ENCODE data around the gene FOXC2. TPM values are rescaled to one million over a fixed set of nuclear protein-coding genes. Genes with fewer than 3 reads are reported as not detected.
"Not testable (repeated sequence)": the region's sequence is repeated elsewhere in the genome, so short reads cannot be mapped to it uniquely, and the experiment has no call there.

Gene FOXC2
- total RNA-seq, 2 donors from 2014 or later = 54.5 to 60.7 TPM

GRCh38 chr16:86584726-86585721, 18.4 kb downstream of the FOXC2 start:
- no peak for TF ChIP-seq CTCF (IDR thresholded peaks at IDR 0.05)
- ATAC-seq (ENCODE audit: insufficient number of reproducible peaks, low FRiP score, low read depth) = peak; percentile 64
- Histone ChIP-seq H3K4me3 (no peak overlapping the region), H3K4me1 (ENCODE audit: control insufficient read depth in 1 of 2, low read depth in 2 of 2) (peaks cover 44 to 96% of the 10 kb centered on the region in 2 donors), H3K27ac (peak overlapping the region; percentile 91 to 97), H3K36me3 (no peaks in the 10 kb centered on the region), H3K9me3 (no peaks in the 10 kb centered on the region), H3K27me3 (replicated peaks; ENCODE audit: insufficient read depth) (no peaks in the 10 kb centered on the region)
- no peak for DNase-seq (ENCODE audit: low spot score)

GRCh38 chr16:86585821-86586611, 19.4 kb downstream of the FOXC2 start:
- H3K36me3 ChIP-seq = no peaks in the 10 kb centered on the region

GRCh38 chr16:86587487-86587886, 20.9 kb downstream of the FOXC2 start:
- Histone ChIP-seq H3K27me3 (replicated peaks; ENCODE audit: insufficient read depth) (no peaks in the 10 kb centered on the region), H3K9me3 (no peaks in the 10 kb centered on the region), H3K27ac (peak overlapping the region; percentile 91 to 97), H3K36me3 (no peaks in the 10 kb centered on the region), H3K4me1 (ENCODE audit: control insufficient read depth in 1 of 2, low read depth in 2 of 2) (peaks cover 48 to 96% of the 10 kb centered on the region in 2 donors), H3K4me3 (no peak overlapping the region)
- ATAC-seq (ENCODE audit: insufficient number of reproducible peaks, low FRiP score, low read depth) (no peak), DNase-seq (ENCODE audit: low spot score) (no peak)
- no peak for TF ChIP-seq CTCF (IDR thresholded peaks at IDR 0.05)

More at GRCh38 chr16:86585821-86586611, 19.4 kb downstream of the FOXC2 start:
- Histone ChIP-seq H3K4me1 (ENCODE audit: control insufficient read depth in 1 of 2, low read depth in 2 of 2) (peaks cover 50 to 96% of the 10 kb centered on the region in 2 donors), H3K27me3 (replicated peaks; ENCODE audit: insufficient read depth) (no peaks in the 10 kb centered on the region), H3K9me3 (no peaks in the 10 kb centered on the region), H3K27ac (peak overlapping the region; percentile 91 to 97), H3K4me3 (peak overlapping the region; percentile 31)
- no peak for DNase-seq (ENCODE audit: low spot score)
- no peak for TF ChIP-seq CTCF (IDR thresholded peaks at IDR 0.05)
- ATAC-seq (ENCODE audit: insufficient number of reproducible peaks, low FRiP score, low read depth) = peak; percentile 47

GRCh38 chr16:86587955-86588354, 21.3 kb downstream of the FOXC2 start:
- not testable (repeated sequence) for H3K27me3 ChIP-seq (replicated peaks; ENCODE audit: insufficient read depth); H3K36me3 ChIP-seq; H3K9me3 ChIP-seq; ATAC-seq (ENCODE audit: insufficient number of reproducible peaks, low FRiP score, low read depth); H3K4me3 ChIP-seq; DNase-seq (ENCODE audit: low spot score)
- Histone ChIP-seq H3K27ac (peak overlapping the region; percentile 76 to 91), H3K4me1 (ENCODE audit: control insufficient read depth in 1 of 2, low read depth in 2 of 2) (peaks cover 49 to 97% of the 10 kb centered on the region in 2 donors)

GRCh38 chr16:86590501-86591144, 24.0 kb downstream of the FOXC2 start:
- no peaks in the 10 kb centered on the region for H3K36me3 ChIP-seq
- peaks cover 49 to 96% of the 10 kb centered on the region in 2 donors for H3K4me1 ChIP-seq (ENCODE audit: control insufficient read depth in 1 of 2, low read depth in 2 of 2)
- H3K4me3 ChIP-seq = no peak overlapping the region
- H3K27ac ChIP-seq = peak overlapping the region; percentile 76 to 91
- ATAC-seq (ENCODE audit: insufficient number of reproducible peaks, low FRiP score, low read depth) = peak; percentile 56
- TF ChIP-seq CTCF (IDR thresholded peaks at IDR 0.05) = no peak
- H3K9me3 ChIP-seq = no peaks in the 10 kb centered on the region
- DNase-seq (ENCODE audit: low spot score) = no peak
- no peaks in the 10 kb centered on the region for H3K27me3 ChIP-seq (replicated peaks; ENCODE audit: insufficient read depth)

Data from thoracic aorta (tissue), 2 donors.